Endometrial microvascular endothelial cells (primary cell): Measurements from ENCODE around the gene MAFG. TPM values are rescaled to one million over a fixed set of nuclear protein-coding genes. Genes with fewer than 3 reads are reported as not detected.

ENCODE experiments used
- in situ Hi-C: cut with HindIII; loops from 2 replicates; pipeline ENCODE4 v1.10.0; 2017; ENCODE audit warnings: low sequenced_read_pairs, low pct_unique_long_range_greater_than_20kb; ENCODE audit errors: inconsistent ontology term
- total RNA-seq: library from RNA; depleted of rRNA; stranded (reverse); fragments of >200 nt; gene quantifications from one replicate; pipeline ENCODE4 v1.2.3, GENCODE V29; 2015; ENCODE audit errors: inconsistent ontology term

The MAFG gene
- total RNA-seq, 1 donor from 2014 or later = 21.0 TPM

- in situ Hi-C loops = no loop called here
Observed at GRCh38 chr17:81913394-81914102, 14.0 kb downstream of the MAFG start.

DNA sequence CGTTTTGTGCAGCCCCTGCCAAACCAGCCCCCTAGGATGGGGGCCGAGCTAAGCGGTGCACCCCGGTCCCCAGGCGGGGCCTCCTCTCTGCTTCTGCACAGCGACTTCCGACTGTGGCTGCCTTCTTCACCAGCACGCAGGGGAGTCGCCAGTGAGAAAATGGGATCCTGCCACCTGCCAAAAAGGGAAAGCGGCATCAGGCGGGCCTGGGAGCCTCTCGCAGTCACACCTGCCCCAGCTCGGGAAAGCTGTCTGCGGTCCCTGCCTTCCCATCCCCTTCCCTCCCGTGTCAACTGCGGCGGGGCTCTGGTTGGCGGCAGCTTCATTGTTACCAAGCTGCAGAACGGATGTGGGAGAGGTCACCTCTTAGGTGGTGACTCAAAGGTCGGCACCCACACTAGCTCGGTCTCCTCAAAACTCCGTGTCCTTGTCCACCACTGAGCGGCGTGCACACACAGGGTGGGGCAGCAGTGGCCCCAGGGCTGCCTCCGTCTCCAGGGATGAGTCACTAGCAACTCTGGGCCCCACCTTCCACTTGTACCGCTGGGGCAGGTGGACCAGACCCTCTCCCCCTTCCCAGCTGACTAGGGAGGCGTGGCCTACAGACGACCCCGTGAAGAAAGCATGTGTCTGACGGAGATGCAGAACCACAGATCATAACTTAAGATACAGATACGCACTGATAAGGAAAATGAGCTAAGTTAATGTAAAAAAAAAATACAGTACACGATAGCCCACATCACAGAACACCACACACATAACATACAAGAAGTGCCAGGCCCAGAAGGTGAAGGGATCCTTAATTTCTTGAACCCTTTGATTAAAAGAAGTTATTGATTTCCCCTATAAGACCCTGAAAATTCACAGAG, 14.9 kb downstream of the MAFG start:
- in situ Hi-C loops = no loop called here

GRCh38 chr17:81911969-81912368, 15.6 kb downstream of the MAFG start:
- in situ Hi-C loops = no loop called here

DNA sequence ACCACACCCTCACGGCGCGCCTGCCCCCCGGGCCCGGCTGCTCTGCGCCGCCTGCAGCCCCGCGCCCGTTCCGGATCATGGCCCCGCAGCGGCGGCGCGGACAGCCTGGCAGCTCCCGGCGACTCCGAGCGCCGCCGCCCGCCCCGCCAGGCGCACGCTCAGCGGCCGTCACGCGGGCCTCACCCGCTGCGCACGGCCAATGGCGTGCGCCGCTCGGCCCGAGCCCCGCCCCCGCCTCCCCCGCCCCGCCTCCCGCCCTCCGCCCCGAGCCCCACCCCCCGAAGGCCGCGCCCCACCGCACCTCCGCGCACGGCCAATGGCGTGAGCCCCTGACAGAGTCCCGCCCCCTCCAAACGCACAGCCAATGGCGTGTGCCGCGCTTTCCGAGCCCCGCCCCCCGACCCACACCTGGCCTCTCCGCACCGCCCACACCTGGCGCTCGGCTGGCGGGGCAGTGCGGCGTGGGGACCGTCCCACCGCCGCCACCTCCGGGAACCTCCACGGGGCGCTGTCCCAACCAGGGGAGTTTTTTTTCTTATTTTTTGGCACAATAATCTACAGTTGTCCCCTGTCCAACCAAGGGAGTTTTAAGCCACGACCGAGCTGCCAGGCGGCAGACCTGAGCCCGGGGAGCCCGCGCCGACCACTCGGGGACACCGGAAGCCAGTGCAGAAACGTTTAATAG, 16.1 kb downstream of the MAFG start, which contains the start of gene PCYT2:
Gene PCYT2 (minus strand): TSS at position 123 of the 685 bp plus-strand sequence. CDS start 44 bp downstream, at position 79.
- in situ Hi-C loops = no loop called here

DNA sequence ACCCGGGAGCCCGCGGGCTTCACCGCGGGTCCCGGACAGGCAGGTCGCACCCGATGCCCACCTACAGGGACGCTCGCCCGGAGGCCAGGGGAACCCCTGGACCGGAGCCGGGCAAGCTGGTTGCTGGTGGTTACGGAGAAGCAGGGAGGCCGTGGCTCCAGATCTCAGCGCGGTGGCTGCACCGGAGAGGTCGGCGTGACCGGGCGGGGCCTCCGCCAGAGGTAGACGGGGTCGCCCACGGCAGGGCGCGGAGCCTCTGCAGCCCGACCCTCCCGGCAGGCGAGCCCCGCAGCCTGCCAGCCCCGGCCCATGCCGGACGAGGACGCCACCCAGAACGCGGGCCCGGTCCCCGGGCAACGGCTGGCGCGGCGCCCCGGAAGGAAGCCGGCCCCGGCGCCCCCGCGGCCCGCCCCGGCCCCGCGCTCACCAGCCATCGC, 16.7 kb downstream of the MAFG start:
- in situ Hi-C loops = no loop called here

DNA sequence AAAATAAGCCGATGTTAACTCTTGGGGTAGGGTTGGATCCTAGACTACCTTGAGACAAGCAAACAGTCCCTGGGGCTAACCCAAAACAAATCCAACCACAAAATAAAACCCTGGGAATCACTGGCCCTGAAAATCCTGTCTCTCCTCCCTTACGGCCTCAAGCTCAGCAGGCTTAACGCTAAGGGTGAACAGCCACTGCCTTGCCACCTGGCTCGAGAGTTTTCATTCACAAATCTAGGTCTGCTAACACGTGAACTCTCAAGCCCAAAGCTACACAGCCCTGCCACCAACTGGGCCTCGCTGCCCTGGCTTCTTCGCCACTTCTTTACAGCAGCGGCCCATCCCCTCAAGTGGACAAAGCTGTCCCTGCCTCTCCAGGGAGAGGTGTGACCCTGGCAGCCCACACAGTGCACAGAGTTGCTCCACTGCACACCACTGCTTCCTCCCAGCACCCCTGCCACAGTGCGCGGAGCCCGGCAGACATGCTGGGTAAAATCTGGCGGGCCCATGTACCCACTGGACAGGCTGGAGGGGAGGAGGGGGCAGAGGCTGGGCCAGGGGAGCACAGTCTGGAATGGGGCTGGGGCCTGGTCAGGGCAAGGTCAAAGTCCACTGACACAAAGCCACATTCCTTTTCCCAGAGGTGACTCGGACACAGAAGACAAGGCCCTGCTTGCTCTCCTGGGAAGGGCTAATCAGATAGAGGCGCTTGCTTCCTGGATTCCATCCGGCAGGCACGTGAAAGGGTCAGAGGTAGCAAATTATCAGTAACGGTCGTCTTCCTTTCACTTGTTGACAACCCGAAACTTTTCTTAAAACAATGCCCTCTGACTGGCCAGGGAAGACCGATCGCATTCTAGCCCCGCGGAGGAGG, 17.3 kb downstream of the MAFG start:
- in situ Hi-C loops = no loop called here

GRCh38 chr17:81909231-81909630, 18.3 kb downstream of the MAFG start:
- in situ Hi-C loops = no loop called here

DNA sequence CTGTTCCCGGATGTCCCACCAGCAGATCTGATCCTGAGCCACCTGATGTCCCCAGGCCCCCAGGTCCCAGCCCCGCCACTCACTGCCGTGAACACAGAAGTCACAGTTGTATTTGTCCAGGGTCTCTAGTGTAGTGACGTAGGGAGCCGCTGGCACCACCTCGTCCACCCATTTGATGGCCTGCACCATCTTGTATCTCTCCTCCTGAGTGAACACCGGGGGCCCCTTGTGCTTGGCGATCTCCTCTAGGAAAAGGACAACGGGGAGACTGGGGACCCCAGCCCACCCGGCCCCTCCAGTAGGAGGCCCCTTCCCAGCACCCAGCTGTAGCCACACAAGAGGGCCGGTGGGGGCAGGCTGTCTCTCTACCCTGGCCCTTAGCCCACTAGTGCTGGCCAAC, 18.7 kb downstream of the MAFG start:
- in situ Hi-C loops = no loop called here

GRCh38 chr17:81907219-81908145, 20.1 kb downstream of the MAFG start:
- in situ Hi-C loops = no loop called here

GRCh38 chr17:81906476-81907218, 20.9 kb downstream of the MAFG start:
- in situ Hi-C loops = no loop called here

DNA sequence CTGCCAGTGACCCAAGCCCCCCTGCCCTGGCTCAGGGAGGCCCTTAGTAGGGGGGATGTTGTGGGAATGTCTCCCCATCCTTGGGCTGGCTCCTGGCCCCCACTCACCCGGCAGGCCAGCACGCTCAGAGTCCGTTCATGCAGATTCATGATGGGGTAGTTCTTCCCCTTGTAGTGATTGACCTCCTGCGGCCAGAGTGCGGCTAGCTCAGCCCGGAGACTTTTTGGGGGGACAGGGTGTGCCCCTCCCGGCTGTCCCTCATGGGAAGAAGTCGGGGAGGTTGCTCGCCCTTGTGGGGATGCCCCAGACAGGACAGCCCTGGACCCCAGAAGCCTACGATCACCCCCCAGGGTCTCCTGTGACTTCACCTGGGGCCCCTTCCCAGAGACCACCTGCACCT, 21.5 kb downstream of the MAFG start:
- in situ Hi-C loops = no loop called here

- in situ Hi-C loops = no loop called here
Observed at GRCh38 chr17:81905424-81905875, 22.1 kb downstream of the MAFG start.

DNA sequence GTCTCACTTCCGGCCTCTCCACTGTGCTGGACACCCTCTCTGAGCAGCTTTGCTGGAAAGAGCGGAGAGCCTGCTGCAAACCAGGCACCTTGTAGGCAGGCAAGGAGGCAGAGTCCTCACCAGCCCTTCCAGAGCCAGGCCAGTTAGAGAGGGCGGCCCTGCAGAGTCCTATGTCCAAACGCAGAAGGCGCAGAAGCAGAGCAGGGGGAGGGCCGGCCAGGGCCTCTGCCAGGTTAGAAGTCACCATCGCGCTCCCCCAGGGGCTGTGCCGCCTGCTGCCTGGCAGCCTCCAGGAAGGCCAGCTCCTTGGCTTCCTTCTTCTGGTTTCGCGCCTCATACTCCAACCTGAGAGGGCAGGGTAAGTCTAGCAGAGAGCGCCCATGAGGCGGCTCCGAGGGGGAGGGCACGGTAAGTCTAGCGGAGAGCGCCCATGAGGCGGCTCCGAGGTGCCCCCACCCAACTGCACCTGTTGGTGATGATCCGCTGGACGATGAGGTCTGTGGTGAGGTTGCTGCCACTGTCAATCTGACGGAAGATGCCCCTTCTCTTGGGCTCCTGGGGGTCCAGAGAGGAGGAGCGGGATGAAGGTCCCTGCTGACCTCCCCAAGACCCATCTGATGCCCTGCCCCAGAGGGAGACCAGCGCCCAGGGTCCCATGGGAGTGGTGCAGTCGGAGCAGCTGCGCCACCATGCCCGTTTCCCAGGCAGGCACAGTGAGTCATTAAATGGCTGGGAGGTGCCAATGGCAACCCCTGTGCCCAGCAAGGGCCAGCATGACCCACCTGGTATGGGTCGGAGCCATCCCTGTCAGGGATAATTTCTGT, 22.7 kb downstream of the MAFG start:
- in situ Hi-C loops = no loop called here

GRCh38 chr17:81903896-81904599, 23.5 kb downstream of the MAFG start:
- in situ Hi-C loops = no loop called here

DNA sequence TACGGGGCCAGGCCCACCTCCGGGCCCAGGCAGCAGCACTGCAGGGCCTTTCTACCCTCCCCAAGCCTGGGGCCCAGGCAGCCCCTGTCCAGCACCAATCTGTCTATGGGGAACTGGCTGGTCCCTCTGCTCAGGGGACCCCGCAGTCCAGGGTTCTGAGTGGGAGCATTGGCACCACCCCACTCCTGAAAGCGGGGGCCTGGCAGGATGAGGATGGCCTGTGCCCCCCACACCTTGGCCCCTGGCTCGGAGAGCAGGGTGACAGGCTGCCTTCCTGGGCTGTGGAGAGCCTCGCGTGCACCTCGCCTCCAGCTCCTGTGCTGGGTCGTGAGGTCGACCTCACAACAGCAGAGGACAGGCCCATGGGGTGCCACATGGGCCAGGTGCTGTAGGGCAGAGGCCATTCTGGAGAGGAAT, 24.1 kb downstream of the MAFG start:
- in situ Hi-C loops = no loop called here
